Ammon's horn (tissue), 1 donor: ENCODE measurements around the gene TLE4.

Experiments
- DNase-seq: peaks from one replicate; pipeline ENCODE4 v3.0.0-alpha.2; 2016; ENCODE audit warnings: low spot score

TLE4 gene

GRCh38 chr9:79572032-79572607 lies 355 bp downstream of the TLE4 start:
- DNase-seq: peak; percentile 35

DNA sequence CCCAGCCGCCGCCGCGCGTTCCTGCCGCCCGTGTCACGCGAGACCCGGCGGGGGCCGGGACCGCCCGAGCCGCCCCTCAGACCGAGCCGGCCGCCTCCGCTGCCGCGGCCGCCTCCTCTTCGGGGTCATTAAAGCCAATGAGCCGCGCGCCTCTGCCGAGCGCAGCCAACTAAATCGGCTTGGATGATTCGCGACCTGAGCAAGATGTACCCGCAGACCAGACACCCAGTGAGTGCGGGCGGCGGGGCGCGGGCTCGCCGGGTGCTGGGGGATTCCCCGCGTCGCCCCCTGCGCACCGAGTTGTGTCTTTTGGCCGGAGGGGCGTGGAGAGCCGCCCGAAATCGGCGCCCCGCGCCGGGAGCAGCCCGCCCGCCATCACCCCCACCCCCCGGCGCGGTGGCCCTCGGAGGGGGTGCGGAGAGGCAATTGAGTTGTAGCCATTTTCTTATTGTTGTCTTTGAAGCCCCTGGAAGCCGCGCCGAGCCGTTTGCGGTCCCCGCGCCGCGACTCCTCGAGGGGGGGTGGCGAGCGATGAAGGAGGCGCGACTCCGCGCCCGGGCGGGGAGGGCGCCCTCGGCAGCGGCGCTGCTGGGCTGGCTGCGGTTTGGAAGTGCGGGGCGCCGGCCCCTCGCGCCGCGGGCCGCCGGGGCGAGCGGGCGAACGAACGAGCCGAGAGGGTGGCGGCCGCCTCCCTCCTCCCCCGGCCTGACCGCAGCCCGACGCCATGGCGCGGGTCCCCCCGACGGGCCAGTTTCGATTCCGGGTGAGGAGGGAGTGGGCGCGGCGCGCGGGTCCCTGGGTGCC lies 1.0 kb downstream of the TLE4 start:
- peak; percentile 45 for DNase-seq

GRCh38 chr9:79573412-79573923 lies 1.7 kb downstream of the TLE4 start:
- no peak for DNase-seq

DNA sequence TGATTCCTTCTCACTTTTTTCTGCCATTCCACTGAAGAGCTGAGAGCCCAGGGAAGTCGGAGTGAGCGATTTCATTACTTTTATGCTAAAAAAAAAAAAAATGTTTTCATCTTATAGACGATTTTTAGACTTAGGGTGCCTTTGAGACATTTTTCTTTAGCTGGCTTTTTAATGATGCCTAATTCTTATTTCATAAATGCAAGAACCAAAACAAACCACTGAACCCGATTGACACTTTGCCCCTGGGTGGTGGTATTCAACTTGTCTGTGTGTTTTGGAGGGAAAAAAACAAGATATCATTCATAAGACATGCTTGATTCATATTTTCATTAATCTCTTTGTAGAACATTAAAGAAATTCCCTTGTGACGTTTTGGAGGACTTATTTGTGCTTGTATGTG lies 2.4 kb downstream of the TLE4 start:
- no peak for DNase-seq

GRCh38 chr9:79574781-79575180 lies 3.0 kb downstream of the TLE4 start:
- no peak for DNase-seq

DNA sequence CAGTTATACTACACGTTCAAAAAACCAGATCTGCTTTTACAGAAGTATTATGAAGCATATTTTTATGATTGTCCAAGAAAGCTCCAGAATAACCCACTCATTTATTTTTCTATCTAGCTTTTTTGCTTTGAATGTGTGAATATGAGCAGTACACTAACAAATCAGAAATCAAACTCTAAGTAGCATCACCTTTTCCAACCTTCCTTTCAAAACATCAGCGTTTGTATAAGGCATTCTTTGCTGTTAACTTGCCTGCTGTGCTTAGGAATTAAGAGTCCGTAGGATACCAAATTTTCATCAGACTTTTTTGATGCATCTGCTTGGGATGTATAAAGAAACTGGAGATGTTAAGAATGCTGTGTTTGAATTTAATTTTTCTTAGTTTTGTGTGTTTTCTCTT lies 3.8 kb downstream of the TLE4 start:
- DNase-seq: no peak

- DNase-seq: no peak
These were observed 6.4 kb downstream of the TLE4 start for GRCh38 chr9:79577969-79578723.

DNA sequence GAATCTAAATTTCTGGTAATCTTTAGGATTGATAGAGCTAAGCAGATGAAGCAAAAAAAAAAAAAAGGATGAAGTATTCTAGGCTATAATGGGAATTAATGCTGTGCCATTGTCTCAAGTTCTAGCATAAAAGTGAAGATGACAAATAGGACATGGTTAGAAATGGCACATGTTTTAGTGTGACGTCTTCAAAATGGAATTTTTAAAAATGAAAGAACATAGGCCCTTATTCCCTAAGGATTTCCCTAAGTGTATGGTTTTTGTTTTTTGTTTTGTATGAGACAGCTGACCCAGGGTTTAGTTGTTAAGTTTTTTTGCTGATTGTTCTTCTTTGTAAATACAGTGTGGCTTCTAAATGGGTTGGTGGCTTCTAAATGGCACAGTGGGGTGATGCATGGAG lies 7.1 kb downstream of the TLE4 start:
- no peak for DNase-seq

DNA sequence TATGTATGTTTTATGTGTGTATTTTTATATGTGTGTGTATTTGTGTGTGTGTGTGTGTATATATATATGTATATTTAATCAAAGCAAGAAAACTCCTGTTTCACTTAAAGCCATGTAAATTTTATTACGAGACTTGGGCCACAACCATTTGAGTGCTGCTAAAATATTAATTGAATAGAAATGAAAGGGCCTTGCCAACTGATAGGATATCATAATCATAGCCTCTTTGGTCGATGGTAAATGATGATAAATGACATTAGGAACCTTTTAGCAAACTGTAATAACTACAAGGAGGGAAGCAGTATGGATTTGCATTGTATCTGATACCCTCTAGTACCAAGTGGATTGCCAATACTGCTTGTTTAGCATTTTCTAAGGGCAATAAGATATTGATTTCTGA lies 7.9 kb downstream of the TLE4 start:
- DNase-seq: no peak

DNA sequence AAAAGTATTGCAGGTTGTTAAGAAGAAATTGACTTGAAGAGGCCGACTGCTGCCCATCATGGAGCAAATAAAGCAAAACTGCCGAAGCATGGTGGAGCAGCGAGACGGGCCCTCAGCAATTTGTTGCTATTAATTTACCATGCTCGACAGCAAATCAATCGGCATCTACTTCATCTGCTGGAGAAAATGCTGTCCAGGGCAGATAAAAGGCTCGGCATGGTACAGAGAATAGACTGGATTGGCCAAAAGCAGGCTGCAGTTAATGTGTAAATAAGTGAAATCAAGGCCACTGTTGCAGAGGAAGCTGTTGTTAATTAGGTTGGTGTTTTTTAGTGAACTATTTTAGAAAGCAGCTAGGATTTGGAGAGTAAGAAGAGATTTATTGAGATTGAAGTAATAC lies 8.3 kb downstream of the TLE4 start:
- no peak for DNase-seq

DNA sequence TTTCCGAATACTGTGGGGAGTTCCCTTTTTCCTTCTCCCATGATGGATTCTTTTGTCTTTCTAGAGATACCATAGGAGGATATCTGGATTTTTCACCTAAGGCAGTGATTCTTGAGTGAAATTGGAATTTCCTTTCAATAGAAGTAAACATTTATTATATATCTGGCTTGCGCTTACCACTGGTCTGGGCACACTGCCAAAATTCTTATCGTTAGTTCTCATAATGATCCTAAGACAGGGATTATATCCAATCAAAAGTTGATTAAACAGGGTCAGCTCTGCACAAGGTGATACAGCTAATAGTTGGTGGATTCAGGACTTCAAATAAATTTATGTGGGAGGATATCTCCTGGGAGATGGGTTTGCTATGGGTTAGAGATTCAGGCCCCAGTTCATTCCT lies 9.6 kb downstream of the TLE4 start:
- DNase-seq: no peak

- DNase-seq: no peak
These were observed 10.0 kb downstream of the TLE4 start for GRCh38 chr9:79581794-79582193.

DNA sequence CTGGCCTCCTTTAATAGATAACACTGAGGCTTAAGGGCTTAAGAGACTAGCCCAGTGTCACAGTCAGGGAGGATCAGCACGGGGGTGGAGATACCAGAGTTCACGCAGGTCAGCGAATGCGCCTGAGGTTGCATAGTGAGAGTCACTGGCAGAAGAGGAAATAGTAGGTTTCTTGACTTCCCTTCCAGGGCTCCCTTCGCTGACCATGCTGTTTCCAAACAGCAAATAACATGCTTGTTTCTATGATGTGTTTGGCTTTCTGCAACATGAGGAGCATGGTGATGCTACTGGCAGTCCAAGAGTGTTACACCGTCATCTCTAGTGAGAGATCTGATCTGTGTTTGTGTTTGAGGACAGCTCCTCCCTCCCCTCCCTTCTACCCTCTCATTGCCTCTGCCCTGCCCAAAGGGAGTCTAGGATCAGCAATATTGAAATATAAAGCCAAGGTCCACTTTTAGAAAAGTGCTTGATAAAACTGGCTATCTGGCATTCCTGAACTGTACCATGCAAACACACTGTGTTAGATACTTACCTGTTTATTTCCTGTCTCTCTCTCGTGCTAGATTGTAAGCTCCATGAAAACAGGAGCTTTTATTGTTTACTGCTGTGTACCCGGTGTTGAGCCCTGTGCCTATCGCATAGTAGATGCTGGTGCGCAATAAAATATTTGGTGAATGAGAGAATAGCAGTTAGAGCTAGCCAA lies 12.3 kb downstream of the TLE4 start:
- peak; percentile 64 for DNase-seq

GRCh38 chr9:79584655-79584982 lies 12.9 kb downstream of the TLE4 start:
- no peak for DNase-seq

DNA sequence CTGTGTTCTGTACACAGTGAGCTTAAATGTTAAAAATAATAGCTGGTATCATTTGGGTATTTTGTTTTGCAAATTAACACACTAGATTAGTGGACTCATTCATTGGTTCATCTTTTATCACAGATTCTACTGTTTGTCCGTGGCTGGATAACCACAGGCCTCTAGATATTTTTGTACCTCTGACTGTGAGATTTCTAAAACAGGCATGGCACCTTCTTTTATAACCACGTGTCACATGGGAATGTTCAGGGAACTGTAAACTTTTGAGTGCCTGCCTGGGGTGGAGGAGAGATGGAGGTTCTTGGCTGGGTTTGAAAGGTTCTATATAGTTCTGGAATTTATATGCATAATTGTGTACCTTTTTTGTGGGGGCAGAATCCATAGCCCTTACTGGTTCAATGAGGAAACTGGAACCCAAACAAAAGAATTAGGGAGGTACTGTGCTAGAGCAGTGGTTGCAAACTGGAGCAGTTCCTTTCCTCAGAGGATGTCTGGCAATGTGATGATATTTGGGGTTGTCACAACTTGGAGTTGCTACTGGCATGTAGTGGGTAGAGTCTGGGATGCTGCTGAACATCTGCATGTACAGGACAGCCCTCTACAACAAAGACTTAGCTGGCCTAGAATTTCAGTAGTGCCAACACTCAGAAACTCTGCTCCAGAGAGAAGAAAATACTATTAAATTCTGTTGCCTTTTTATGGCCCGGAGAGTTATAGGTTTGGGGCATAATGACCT lies 16.9 kb downstream of the TLE4 start:
- DNase-seq: no peak

DNA sequence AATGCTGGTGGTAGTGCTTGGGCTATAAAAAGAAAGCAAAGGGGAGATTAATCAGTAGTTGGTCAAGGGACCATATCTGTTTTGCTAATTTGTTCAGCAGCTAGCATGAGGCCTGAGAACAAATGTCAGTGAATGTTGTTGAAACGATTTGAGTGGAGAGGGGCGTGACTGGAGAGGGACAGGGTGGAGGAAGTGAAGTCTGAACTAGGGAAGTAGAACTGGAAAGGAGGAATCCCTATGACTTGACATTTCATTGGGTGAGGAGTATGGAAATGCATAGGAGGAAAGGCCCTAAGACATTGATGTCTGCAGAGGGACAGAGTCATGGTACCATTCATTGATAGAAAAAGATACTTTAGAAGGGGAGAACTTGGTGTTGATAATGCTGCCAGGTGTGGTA lies 19.7 kb downstream of the TLE4 start:
- no peak for DNase-seq

DNA sequence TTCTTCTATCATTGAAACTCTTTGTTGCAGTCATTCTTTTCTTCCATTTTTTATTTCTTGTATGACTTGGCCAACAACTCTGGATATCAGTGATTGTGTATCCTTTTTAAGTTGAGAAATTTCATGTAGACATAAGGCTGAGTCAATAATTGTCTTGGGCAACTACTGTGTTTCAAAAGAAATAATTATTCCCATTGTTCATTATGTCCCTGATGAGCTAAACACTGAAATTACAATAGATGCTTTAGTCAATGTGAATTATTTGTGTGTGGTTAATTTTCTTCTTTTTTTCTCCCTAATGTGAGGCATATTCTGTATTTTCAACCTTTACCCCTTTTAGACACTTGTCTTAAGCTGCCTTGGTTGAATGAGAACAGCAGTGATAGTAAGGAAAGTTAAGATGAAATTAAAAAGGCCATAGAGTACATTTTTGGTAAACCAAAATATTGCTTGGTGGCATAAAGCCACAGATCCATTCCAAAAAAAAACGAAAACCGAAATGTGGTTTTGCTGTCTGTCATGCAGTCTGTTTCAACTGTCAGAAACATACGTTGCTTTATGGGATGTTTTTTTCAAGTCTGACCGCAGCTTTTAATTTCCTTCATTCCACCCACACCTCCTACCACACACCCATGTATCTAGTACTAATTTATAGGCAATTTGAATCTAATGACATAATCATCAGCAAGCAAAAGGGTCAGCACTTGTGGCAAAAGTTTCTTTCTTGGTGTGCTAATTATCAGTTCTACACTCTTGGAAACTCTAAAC lies 21.1 kb downstream of the TLE4 start:
- no peak for DNase-seq

DNA sequence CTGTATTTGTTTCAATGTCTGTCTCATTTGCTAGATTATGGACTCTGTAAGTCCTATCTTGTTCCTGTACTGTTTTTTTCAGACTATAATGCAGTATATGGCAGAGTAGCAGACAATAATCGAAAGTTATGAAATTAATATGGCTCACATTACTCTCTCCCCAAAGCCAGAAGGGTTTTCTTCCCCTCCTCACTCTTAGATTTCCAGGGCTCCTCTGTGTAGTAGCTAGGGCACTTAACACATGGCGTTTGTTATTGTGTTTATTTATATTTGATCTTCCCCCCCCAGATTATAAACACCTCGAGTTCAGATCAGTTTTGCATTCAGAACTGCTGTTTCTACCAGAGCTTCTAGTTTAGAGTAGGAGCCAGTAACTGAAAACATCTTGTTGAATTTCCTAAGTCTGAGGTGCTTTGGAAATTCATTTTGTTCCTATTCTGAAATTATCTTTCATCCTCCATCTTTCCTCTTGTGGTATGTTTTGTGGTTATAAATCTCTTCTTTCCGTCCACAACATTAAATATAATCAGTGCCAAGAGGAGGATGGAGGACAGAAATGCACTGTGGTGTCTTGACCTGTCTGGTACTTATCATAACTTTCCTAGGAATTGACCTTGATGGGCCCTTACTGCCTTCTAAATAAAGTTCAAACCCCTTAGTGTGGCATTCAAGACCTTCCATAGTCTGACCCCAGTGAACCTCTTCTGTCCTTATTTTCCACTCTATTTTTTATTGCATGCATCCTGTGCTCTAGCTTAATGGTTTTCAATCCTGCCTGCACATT lies 27.0 kb downstream of the TLE4 start:
- DNase-seq: no peak

DNA sequence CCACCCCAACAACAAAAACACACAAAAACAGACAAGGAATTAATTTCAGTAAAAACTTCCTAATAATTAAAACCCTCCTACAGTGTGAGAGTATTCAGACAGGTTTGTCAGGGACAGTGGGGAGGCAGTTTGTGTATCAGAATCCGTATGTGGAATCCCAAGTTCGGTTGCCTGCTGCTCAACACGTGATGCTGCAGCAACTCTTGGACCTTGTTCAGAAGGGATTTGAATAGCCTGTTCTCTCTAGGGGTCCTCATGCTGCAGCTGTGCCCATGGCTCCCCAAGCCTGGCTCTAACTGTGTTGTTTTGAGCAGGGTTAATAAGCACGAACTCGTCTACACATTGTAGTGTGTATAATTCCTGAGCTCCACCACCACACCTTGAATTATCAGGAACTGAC lies 28.7 kb downstream of the TLE4 start:
- peak; percentile 86 for DNase-seq

GRCh38 chr9:79603222-79603920 lies 31.6 kb downstream of the TLE4 start:
- no peak for DNase-seq
